K562 (cell line): ENCODE measurements around the gene NEDD4L. TPM values are rescaled to one million over a fixed set of nuclear protein-coding genes. Genes with fewer than 3 reads are reported as not detected.

Experiments used
- ATAC-seq: fragments of 200-7000 bp; cut with Tn5 transposase; 3 replicates; pipeline ENCODE4 v1.9.1; 2020; ENCODE audit warnings: moderate library complexity
- BruUV-seq: library from RNA; stranded (reverse); fragments of 400-500 nt; replicated peaks from 2 replicates; lab custom pipeline; 2021; lab: Mats Ljungman, UMichigan
- CTCF ChIA-PET: fragments of 300-600 bp; formaldehyde crosslinking; extraction: SDS; loops from one replicate; lab custom pipeline; 2021; ENCODE audit warnings: low intra/inter-chr PET ratio; lab: Yijun Ruan, JAX
- POLR2A ChIA-PET: fragments of 300-600, 350-650 bp; sonication (Branson Sonifier 250); formaldehyde crosslinking; extraction: SDS; loops from one replicate; lab custom pipeline; 2021; ENCODE audit warnings: antibody characterized with exemption, inconsistent platforms; lab: Yijun Ruan, JAX
- DNase-seq, 4 experiments: peaks; one replicate each; pipeline versions ENCODE4 v3.0.0 to v3.0.0-alpha.2; 2011 to 2018; ENCODE audit warnings: low spot score in 3 of 4, mixed read lengths in 3 of 4; ENCODE audit errors: extremely low read depth in 1 of 4
- FAIRE-seq: peaks from 2 replicates; lab custom pipeline; 2011; peaks lifted over from hg19 to GRCh38; lab: Jason Lieb, UNC
- H2AFZ ChIP-seq: 2 replicates; pipeline ENCODE4 v1.6.0; 2011; ENCODE audit warnings: low read depth, low read length, control low read depth, inconsistent platforms
- H3K27ac ChIP-seq: fragments of 200-600 bp; 3 replicates; pipeline ENCODE4 v1.8.0; 2011; ENCODE audit warnings: low read depth, mild to moderate bottlenecking, control low read depth, inconsistent platforms, low read length, moderate library complexity, mixed read lengths; ENCODE audit errors: extremely low read depth
- H3K27me3 ChIP-seq, 2 experiments: fragments of 300-600 bp in 1 of 2; 2 replicates in 1 of 2; 3 replicates in 1 of 2; pipeline versions ENCODE4 v1.6.0 to v1.8.0; 2011; ENCODE audit warnings: inconsistent platforms in 2 of 2, low read length in 2 of 2, mild to moderate bottlenecking in 1 of 2, mixed read lengths in 1 of 2, moderate library complexity in 1 of 2; ENCODE audit not compliant: control insufficient read depth in 2 of 2, insufficient read depth in 2 of 2
- H3K36me3 ChIP-seq: fragments of 300-600 bp; 3 replicates; pipeline ENCODE4 v1.8.0; 2011; ENCODE audit warnings: mild to moderate bottlenecking, low read length, inconsistent platforms; ENCODE audit not compliant: control insufficient read depth, insufficient read depth
- H3K4me1 ChIP-seq, 2 experiments: fragments of 200-600 bp in 1 of 2; replicated peaks in 1 of 2; 2 replicates in 1 of 2; 3 replicates in 1 of 2; pipeline versions ENCODE4 v1.5.1 to v1.8.0; 2011; ENCODE audit warnings: inconsistent platforms in 2 of 2, low read length in 2 of 2, mild to moderate bottlenecking in 1 of 2, mixed read lengths in 1 of 2, moderate library complexity in 1 of 2; ENCODE audit not compliant: control insufficient read depth in 2 of 2, insufficient read depth in 2 of 2
- H3K4me2 ChIP-seq: 2 replicates; pipeline ENCODE4 v1.6.1; 2011; ENCODE audit warnings: low read length, control low read depth, inconsistent platforms, mixed read lengths; ENCODE audit not compliant: insufficient read depth
- H3K4me3 ChIP-seq: fragments of 200-600 bp; sonication (generic), shearing (Covaris generic); 2 replicates; pipeline ENCODE4 v1.5.1; 2016; ENCODE audit warnings: control low read depth, inconsistent platforms
- H3K79me2 ChIP-seq: fragments of 200-600 bp; 3 replicates; pipeline ENCODE4 v1.8.0; 2011; ENCODE audit warnings: low read length, inconsistent platforms; ENCODE audit not compliant: control insufficient read depth, insufficient read depth
- H3K9ac ChIP-seq, 2 experiments: 2 replicates each; pipeline versions ENCODE4 v1.6.0 to v1.6.1; 2011; ENCODE audit warnings: low read depth in 2 of 2, low read length in 2 of 2, control low read depth in 1 of 2, inconsistent platforms in 1 of 2, mild to moderate bottlenecking in 1 of 2, mixed read lengths in 1 of 2; ENCODE audit not compliant: insufficient read depth in 1 of 2
- H3K9me1 ChIP-seq: one replicate; pipeline ENCODE4 v1.6.0; 2011; ENCODE audit warnings: inconsistent platforms, mild to moderate bottlenecking, low read length, moderate library complexity; ENCODE audit not compliant: control insufficient read depth, insufficient read depth
- H3K9me3 ChIP-seq: replicated peaks from 2 replicates; pipeline ENCODE4 v1.5.1; 2011; ENCODE audit warnings: low read depth, low read length, inconsistent platforms; ENCODE audit not compliant: control insufficient read depth, insufficient read depth
- H4K20me1 ChIP-seq: replicated peaks from 2 replicates; pipeline ENCODE4 v1.6.1; 2011; ENCODE audit warnings: low read length, inconsistent platforms, mixed read lengths; ENCODE audit not compliant: control insufficient read depth, insufficient read depth
- ARNT ChIP-seq, 2 experiments: fragments of 450-650 bp; IDR thresholded peaks; 2 replicates each; pipeline ENCODE4 v1.6.1; 2016; ENCODE audit warnings: mild to moderate bottlenecking in 1 of 2
- HNRNPK ChIP-seq: fragments of 200-400 bp; formaldehyde crosslinking; IDR thresholded peaks from one replicate; pipeline ENCODE4 v1.6.1; 2018; ENCODE audit warnings: mild to moderate bottlenecking, low read depth, low read length; ENCODE audit not compliant: poor library complexity, severe bottlenecking
- KHSRP ChIP-seq: fragments of 450-650 bp; IDR thresholded peaks from 2 replicates; pipeline ENCODE4 v1.6.1; 2017
- KLF16 ChIP-seq: IDR thresholded peaks from 2 replicates; pipeline ENCODE4 v1.6.1; 2016; ENCODE audit warnings: antibody characterized with exemption
- NELFE ChIP-seq: IDR thresholded peaks from 2 replicates; pipeline ENCODE4 v1.6.1; 2011; ENCODE audit warnings: mild to moderate bottlenecking; ENCODE audit not compliant: insufficient read depth, insufficient read length
- NFXL1 ChIP-seq: fragments of 450-650 bp; formaldehyde crosslinking; IDR thresholded peaks from 2 replicates; pipeline ENCODE4 v1.4.0; 2021; ENCODE audit warnings: mild to moderate bottlenecking
- RCOR1 ChIP-seq, 2 experiments: IDR thresholded peaks; 2 replicates each; pipeline ENCODE4 v1.6.1; 2012; ENCODE audit warnings: low read depth in 2 of 2, low read length in 2 of 2, borderline replicate concordance in 1 of 2, improper control_type of control experiment in 1 of 2
- SIRT6 ChIP-seq: IDR thresholded peaks from one replicate; pipeline ENCODE4 v1.6.1; 2012; ENCODE audit warnings: low read depth, mild to moderate bottlenecking, control low read depth, inconsistent platforms, low read length, moderate library complexity
- SMAD2 ChIP-seq: fragments of 150-350 bp; IDR thresholded peaks from 2 replicates; pipeline ENCODE4 v1.6.1; 2014; ENCODE audit warnings: low read depth, mild to moderate bottlenecking, low read length
- ZNF146 ChIP-seq: IDR thresholded peaks from one replicate; pipeline ENCODE4 v1.6.1; 2018; ENCODE audit warnings: missing compliant biosample characterization; ENCODE audit not compliant: unreplicated experiment
- ZNF253 ChIP-seq: fragments of 250-450 bp; sonication (Bioruptor Pico); conservative IDR thresholded peaks from 2 replicates; pipeline ENCODE4 v1.6.1; 2021; ENCODE audit warnings: mild to moderate bottlenecking
- ZNF586 ChIP-seq: fragments of 450-650 bp; formaldehyde crosslinking; conservative IDR thresholded peaks from 2 replicates; pipeline ENCODE4 v1.4.0; 2020; ENCODE audit warnings: mild to moderate bottlenecking, moderate library complexity
- WGBS: fragments of 100-300 bp; shearing (Covaris generic); methylation state at CpG from one replicate; pipeline ENCODE4 v1.1.6; 2016; ENCODE audit warnings: low coverage, mixed read lengths; ENCODE audit not compliant: insufficient coverage; ENCODE audit errors: missing lambda C conversion rate; 5-methylcytosine and 5-hydroxymethylcytosine counted together
- in situ Hi-C: fragments of 300-500 bp; cut with MboI; formaldehyde crosslinking; loops from 4 replicates; pipeline ENCODE4 v1.15.0; 2018; ENCODE audit warnings: inconsistent platforms, mixed read lengths
- intact Hi-C: fragments of 100-400 bp; cut with micrococcal nuclease; formaldehyde crosslinking; loops from 2 replicates; pipeline ENCODE4 v1.14.2; 2022
- polyA plus RNA-seq, 8 experiments: library from polyadenylated mRNA; depleted of rRNA in 4 of 8; stranded (reverse) in 5 of 8; unstranded in 3 of 8; fragments of >200 nt; fragmentation: Nextera tagmentation in 2 of 8; fragmentation: Illumina TruSeq in 1 of 8; extraction: Ambion mirVana in 2 of 8; extraction: Trizol in 1 of 8; gene quantifications; 2 replicates each; pipeline versions ENCODE4 v1.2.1 to v1.2.3, GENCODE V29; 2011 to 2014; ENCODE audit warnings: inconsistent platforms in 1 of 8, missing spikeins in 1 of 8
- total RNA-seq, 7 experiments: library from RNA; depleted of rRNA in 6 of 7; stranded (reverse); fragments of >200 nt in 6 of 7; fragmentation: Illumina TruSeq in 2 of 7; extraction: Trizol in 2 of 7; gene quantifications; 2 replicates each; pipeline versions ENCODE4 v1.2.1 to v1.2.3, GENCODE V29; 2011 to 2021; ENCODE audit warnings: low replicate concordance in 1 of 7
- TF ChIP-seq, protein P1 (sequence below): fragments of 250-450 bp; sonication (Bioruptor Pico); IDR thresholded peaks from 2 replicates; pipeline ENCODE4 v1.4.0; 2020; ENCODE audit warnings: borderline replicate concordance

Gene NEDD4L
- total and polyA plus RNA-seq, 9 of the 15 experiments (the other 6 are each of a cell fraction or from before 2014, with no cell fraction given): 8.1 to 33.4 (median 19.9) TPM

DNA sequence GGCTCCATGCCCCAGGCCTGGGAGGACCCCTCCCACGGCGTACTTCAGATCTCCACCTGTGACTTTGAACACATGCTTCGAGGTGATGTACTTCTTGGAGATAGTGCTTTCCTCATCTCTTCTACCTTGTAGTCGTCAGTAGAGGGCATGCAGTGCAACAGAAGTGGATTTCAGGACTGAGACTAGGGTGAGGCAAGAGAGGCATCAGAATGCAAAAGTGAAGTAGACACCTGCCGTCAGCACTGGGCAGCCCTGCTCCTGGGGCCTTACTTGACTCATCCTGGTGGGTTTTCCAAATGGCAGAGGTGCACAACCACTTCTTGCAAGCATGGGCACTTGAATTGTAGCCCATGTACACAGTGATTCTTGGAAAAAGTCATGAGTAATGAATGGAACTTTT lies 258.8 kb downstream of the NEDD4L start:
- Histone ChIP-seq H3K4me2 (no peak overlapping the region), H3K9ac (no peak overlapping the region), H4K20me1 (no peaks in the 10 kb centered on the region), H3K9me1 (no peaks in the 10 kb centered on the region), H3K79me2 (no peaks in the 10 kb centered on the region; the same call in 2 of the 3 replicates), H3K4me1 (peaks cover 0 to 4% of the 10 kb centered on the region in 2 experiments; a peak in 2 of 5 replicates), H3K4me3 (no peak overlapping the region), H3K36me3 (no peaks in the 10 kb centered on the region), H3K27me3 (no peaks in the 10 kb centered on the region), H3K27ac (no peak overlapping the region), H3K9me3 (peaks cover 3% of the 10 kb centered on the region; the same call in 1 of the 2 replicates), H2AFZ (no peak overlapping the region)
- no peak for DNase-seq
- CTCF ChIA-PET: no interaction called here
- WGBS: 51% methylated on average over 5 of the region's 5 CpGs
- in situ Hi-C loops (no loop called here), intact Hi-C loops (no loop called here)
- no peak for ATAC-seq
- POLR2A ChIA-PET: interaction anchor here (1.3 kb wide), 1 partner anchor 16 kb away, joined by 3 read pairs; no protein-coding TSS in a partner anchor
- no peak for TF ChIP-seq ZNF586 (CRISPR knock-in tag)
- TF ChIP-seq KLF16: no peak
- TF ChIP-seq KHSRP: no peak
- no peak for TF ChIP-seq RCOR1 (IDR thresholded peaks at IDR 0.05; ENCODE audit: borderline replicate concordance in 1 of 2, low read depth in 2 of 2, low read length in 2 of 2)
- TF ChIP-seq ZNF253: no peak
- TF ChIP-seq HNRNPK: no peak
- TF ChIP-seq ARNT (IDR thresholded peaks at IDR 0.05): no peak
- no peak for TF ChIP-seq NELFE
- TF ChIP-seq, protein P1, sequence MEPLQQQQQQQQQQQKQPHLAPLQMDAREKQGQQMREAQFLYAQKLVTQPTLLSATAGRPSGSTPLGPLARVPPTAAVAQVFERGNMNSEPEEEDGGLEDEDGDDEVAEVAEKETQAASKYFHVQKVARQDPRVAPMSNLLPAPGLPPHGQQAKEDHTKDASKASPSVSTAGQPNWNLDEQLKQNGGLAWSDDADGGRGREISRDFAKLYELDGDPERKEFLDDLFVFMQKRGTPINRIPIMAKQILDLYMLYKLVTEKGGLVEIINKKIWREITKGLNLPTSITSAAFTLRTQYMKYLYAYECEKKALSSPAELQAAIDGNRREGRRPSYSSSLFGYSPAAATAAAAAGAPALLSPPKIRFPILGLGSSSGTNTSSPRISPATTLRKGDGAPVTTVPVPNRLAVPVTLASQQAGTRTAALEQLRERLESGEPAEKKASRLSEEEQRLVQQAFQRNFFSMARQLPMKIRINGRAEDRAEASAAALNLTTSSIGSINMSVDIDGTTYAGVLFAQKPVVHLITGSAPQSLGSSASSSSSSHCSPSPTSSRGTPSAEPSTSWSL (CRISPR knock-in tag): no peak
- TF ChIP-seq SIRT6: no peak
- no peak for TF ChIP-seq ZNF146 (CRISPR knock-in tag)
- no peak for TF ChIP-seq NFXL1 (CRISPR knock-in tag)
- no peak for TF ChIP-seq SMAD2
- no TSS peak for BruUV-seq
- no peak for FAIRE-seq
